GM21529 (cell line): ENCODE results near the gene USP54.

Experiments
- ATAC-seq: cut with Tn5 transposase; IDR thresholded peaks from one replicate; pipeline ENCODE4 v1.9.1; 2021; ENCODE audit not compliant: unreplicated experiment

USP54 gene

DNA sequence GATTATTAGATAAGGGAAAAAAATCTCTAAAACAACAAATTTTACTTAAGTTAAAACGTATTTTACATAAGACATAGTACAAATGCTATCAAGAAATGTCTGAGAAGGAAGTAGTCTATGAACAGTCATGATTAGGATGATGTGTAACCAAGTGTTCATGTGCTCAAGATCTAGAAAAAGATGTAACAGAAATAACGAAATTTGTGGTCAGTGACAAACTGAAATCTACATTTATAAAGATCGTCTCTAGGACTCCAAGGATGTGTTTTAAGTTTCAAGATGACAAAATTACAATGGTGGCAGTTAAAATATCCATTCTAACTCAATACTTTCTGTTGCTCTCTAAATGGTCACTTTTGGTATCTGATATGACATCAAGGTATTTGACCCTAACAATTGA lies 112.5 kb downstream of the USP54 start:
- no peak for ATAC-seq

DNA sequence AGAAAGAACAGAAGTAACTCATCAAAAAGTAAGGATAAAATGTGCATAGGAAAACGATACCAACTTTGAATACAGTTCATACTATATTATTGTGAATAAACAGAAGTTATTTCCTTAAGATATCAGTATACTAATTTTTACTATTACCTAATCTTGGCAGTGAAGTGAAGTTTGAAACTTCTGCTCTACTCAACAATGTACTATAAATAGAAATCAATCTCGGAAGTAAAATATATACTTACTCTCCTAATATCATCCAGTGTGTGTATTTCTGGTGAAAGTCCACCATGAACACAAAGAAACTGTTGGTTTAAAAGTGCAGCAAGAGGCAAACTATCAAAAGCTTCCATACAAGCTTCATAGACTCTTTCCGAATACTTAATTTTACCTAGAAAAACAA lies 119.9 kb downstream of the USP54 start:
- no peak for ATAC-seq

DNA sequence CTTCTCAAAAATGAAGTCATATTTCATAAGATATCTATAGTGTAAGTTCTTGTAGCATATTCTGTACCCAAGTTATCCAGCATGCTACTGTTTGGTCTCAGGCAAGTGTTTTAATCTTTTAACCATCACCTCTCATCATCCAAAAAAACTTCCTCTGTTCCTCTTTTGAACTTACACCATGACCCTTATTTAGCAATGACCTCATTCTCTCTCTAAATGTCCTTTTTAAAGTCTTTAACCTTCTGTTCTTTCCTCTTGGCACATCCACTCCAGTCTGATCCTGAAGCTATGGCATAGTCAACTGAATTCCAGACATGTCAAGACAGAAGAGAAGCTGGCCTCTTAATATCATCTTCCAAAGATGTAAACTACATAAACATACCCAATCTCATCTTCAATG lies 121.6 kb downstream of the USP54 start:
- no peak for ATAC-seq

DNA sequence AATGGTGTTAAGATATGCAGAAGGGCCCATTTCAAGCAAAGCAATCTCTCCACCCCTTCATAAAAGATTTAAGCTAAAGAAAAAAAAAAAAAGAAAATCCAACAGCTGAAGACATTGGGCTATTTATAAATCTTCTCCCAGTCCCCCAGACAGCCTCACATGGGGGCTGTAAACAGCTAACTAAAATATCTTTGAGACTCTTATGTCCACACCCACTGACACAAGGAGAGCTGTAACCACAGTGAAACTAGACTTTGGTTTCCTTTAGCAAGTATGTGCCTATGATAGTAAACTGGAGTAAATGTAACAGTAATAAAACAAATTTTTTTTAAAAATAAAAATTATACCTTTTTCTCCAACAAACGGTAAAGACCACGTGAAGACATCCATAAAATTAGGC lies 123.9 kb downstream of the USP54 start:
- ATAC-seq, result no peak

DNA sequence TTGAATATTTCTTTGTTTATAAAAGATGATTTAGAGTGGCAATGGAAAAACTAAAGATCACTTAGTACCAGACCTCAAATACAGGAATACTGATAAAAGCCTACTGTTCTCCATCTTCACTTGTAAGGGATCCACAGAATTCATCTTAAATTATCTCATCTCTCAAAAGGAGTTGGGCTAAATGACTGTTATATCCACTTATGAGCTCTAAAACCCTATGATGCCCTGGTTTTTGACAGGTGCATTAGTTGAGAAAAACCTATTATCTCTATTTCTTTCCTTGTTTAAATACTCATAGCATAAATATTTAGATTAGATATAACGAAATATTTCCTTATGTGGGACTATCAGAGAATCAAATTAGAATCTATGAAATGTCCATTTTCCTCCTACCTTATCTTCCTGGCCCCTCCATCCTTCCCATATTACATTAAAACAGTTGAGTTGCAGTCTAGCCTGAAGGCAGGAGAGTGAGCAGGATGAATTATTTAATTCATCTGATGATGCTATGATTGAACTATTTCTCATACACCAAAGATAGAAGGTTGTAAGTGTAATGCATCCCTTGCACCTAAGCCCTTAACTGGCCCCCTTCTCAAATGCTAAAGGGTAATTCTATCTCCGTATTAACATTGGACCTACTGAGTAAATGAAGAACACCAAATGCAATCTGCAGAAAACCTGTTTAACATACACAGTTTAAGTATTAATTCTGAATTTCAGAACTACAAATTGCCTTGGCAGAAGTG lies 125.0 kb downstream of the USP54 start:
- no peak for ATAC-seq

DNA sequence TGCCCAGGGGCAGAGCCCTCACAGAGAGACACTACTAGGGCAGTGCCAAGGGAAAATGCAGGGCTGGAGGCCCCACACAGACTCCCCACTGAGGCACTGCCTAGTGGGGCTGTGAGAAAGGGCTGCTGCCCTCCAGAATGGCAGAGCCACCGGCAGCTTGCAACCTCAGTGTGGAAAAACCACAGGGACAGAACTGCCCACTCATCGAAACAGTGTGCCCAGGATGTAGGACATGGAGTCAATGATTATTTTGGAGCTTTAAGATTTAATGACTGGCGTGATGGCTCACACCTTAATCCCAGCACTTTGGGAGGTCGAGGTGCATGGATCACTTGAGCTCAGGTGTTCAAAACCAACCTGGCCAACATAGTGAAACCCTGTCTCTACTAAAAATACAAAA lies 130.2 kb downstream of the USP54 start:
- ATAC-seq, result no peak

DNA sequence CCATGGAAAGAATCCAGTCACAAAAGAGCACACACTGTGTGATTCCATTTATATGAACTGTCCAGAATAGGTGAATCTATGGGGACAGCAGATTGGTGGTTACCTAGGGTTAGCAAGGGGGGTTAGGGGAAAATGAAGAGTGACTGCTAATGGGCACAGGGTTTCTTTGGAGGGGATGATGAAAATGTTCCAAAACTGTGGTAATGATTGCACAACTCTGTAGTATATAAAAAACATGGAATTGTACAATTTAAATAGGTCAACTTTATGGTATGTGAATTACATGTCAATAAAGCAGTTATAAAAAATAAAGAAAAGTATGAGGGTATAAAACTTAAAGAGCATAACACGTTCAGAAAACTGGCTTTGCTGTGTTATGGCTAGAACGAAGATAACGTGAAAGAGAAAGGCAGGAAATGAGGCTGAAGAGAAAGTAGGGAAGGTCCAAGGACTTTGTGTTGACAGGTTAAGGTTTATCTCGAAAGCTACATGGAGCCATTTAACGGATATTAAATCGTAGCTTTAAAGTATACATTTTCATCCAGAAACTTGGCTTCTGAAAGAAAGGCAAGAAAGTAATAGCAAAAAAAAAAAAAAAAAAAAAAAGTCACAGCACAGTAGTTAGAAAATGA lies 131.3 kb downstream of the USP54 start:
- ATAC-seq, result no peak

DNA sequence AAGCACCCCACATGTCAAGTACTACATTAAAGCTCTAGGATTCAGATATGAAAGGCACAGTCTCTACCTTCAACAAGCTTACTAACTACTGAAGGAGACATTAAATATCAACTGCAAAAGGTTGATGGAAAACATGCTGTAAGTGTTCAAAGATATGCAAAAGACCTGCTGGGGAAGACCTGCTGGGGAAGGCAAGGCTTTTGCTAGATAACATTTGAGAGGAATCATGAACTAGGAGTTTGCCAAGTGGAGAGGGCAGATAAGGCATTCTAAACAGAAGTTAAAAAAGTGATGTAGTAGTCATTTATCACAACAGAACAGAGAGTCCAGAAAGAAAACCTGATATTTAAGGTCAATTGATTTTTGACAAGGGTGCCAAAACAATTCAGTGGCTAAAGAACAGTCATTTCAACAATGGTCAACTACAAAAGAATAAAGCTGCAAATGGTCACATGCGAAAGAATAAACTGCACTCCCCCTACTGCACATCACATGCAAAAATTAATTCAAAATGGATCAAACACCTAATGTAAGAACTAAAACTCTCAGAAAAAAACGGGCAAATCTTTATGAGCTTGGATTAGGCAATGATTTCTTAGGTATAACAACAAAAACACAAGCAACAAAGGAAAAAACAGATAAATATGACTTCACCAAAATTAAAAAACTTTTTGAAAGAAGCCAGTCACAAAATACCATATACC lies 134.8 kb downstream of the USP54 start:
- ATAC-seq, result no peak

DNA sequence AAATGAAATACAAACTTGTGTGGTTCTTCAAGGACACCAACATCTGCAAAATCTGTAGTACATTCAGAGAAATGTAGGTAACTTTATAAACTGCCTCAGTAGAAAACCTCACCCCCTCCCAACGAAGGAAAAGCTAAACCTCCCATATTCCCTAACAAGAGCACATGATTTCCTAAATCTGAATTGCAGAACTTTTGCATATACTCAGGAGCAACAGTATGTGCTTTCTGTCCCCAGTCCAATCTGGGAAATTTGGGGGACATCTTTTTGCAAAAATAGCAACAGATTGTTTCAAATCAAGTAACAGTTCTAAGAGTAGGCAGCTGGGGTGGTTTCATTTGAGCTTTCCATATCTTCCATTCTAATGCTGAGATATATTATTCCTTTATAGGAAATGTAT lies 142.0 kb downstream of the USP54 start:
- no peak for ATAC-seq

DNA sequence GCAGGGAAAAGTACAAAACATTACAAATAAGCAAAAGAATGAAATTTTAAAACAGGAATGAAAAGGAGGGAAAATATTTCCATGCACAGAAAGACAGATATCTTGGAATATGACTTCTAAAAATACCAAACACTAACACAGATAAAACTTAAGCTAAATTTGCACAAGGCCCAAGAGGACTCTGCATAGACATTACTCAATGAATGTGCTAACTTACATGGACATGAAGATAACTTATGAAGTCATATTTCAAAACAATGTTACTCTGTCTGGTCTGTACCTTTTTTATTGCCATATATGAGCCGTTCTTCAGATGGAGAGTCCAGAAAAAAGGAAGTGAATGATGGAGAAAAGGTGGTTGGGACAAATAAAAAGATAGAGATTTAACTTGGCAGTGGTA lies 142.8 kb downstream of the USP54 start:
- no peak for ATAC-seq
